ENCODE measurements around the gene GRK4.
"Not testable (repeated sequence)": the region's sequence is repeated elsewhere in the genome, so short reads cannot be mapped to it uniquely, and the experiment has no call there.

GRK4 gene

GRCh38 chr4:2941138-2942036, 22.0 kb upstream of the GRK4 start:
- no peak for DNase-seq (ENCODE audit: low read depth)

- DNase-seq (ENCODE audit: low read depth) = no peak
Observed at GRCh38 chr4:2942037-2942531, 21.3 kb upstream of the GRK4 start.

- DNase-seq (ENCODE audit: low read depth) = no peak
Observed at GRCh38 chr4:2942532-2943363, 20.6 kb upstream of the GRK4 start.

- DNase-seq (ENCODE audit: low read depth) = no peak
Observed at GRCh38 chr4:2943364-2944090, 19.8 kb upstream of the GRK4 start.

GRCh38 chr4:2944091-2944482, 19.3 kb upstream of the GRK4 start:
- no peak for DNase-seq (ENCODE audit: low read depth)

GRCh38 chr4:2944586-2945526, 18.5 kb upstream of the GRK4 start:
- DNase-seq (ENCODE audit: low read depth) = no peak

GRCh38 chr4:2945619-2946604, 17.5 kb upstream of the GRK4 start:
- not testable (repeated sequence) for DNase-seq (ENCODE audit: low read depth)

GRCh38 chr4:2946812-2947600, 16.4 kb upstream of the GRK4 start:
- DNase-seq (ENCODE audit: low read depth) = no peak

- no peak for DNase-seq (ENCODE audit: low read depth)
Observed at GRCh38 chr4:2947926-2948325, 15.4 kb upstream of the GRK4 start.

GRCh38 chr4:2948895-2949781, 14.2 kb upstream of the GRK4 start:
- DNase-seq (ENCODE audit: low read depth) = no peak

- no peak for DNase-seq (ENCODE audit: low read depth)
Observed at GRCh38 chr4:2949782-2950125, 13.6 kb upstream of the GRK4 start.

- no peak for DNase-seq (ENCODE audit: low read depth)
Observed at GRCh38 chr4:2950221-2950989, 13.0 kb upstream of the GRK4 start.

GRCh38 chr4:2953496-2953895, 9.9 kb upstream of the GRK4 start:
- DNase-seq (ENCODE audit: low read depth) = no peak

- no peak for DNase-seq (ENCODE audit: low read depth)
Observed at GRCh38 chr4:2954358-2955185, 8.8 kb upstream of the GRK4 start.

GRCh38 chr4:2955186-2956044, 8.0 kb upstream of the GRK4 start:
- DNase-seq (ENCODE audit: low read depth) = not testable (repeated sequence)
